Neural cell (in vitro differentiated cells): ENCODE measurements around the gene PRND. TPM values are rescaled to one million over a fixed set of nuclear protein-coding genes. Genes with fewer than 3 reads are reported as not detected.

Experiments used
- polyA plus RNA-seq: library from polyadenylated mRNA; depleted of rRNA; stranded (reverse); fragments of >200 nt; gene quantifications from 2 replicates; pipeline ENCODE4 v1.2.3, GENCODE V29; 2014

Gene PRND
- polyA plus RNA-seq, 1 donor from 2014 or later, result not detected

Other genes starting within 250 kb of the PRND start
- gene PRNP, start 35.5 kb upstream of the PRND start, polyA plus RNA-seq, result 100 and 105 TPM in 2 replicates
- 26.2 and 27.7 TPM in 2 replicates for gene RASSF2, start 101.7 kb downstream of the PRND start, polyA plus RNA-seq